ENCODE measurements around the gene EHD3.

EHD3 gene

DNA sequence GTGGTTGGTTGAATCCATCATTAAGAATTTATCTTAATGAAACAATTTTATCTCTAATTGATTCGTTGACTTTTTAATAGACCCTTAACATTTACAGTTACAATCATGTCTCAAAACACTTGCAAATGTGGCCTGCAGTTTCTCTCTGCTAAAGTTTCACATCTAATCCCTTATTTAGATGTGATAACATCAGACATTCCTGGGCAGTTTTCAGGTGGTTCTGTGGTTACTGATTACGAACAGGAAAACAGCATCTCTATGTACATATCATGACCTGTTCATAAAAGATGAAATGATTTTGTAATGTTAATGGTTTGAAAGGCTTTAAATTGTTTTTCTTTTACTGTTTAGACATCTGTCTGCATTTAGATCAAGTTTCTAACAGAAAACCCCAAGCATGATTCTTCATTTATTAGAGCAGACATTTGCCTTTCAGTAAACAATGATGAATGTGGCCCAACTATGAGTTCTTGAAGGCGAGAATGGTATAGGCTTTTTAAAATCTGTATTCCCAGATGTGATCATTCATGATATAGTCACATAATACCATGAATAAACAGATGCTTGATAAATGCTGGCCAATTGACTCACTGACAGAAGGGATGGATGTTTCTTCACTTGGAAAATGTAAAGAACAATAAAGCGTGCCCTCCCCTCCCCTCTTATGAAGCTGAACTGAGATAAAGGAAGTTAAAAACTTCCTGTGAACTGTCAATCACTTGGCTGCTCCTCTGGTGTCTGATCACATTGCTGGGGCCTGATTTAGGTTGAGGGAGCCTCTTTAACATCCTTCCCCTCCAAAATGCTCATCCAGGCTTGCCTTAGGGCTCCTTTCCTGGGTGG lies 20.1 kb upstream of the EHD3 start:
- no peak for DNase-seq

DNA sequence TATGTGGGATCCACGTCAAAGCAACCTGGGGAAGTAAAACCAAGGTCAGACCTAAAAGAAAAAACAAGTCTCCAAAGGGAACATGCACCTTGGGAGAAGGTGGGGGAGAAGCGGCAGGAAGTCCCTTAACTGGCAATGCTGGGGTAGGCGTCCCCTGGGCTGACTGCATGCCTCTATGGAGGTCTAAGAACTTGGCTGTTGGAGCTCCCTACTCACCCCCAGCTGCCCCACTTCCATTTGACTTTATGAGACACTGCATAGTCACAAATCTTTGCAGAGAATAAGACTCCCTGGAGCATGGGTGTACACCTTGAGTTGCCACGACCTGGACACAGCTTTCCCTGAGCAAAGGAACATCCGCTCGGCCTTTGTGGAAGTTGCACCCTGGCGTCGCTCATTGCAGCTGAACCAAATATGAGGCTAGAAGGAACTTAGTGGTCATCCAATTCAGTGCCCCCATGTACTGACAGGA lies 19.5 kb upstream of the EHD3 start:
- DNase-seq, result no peak

DNA sequence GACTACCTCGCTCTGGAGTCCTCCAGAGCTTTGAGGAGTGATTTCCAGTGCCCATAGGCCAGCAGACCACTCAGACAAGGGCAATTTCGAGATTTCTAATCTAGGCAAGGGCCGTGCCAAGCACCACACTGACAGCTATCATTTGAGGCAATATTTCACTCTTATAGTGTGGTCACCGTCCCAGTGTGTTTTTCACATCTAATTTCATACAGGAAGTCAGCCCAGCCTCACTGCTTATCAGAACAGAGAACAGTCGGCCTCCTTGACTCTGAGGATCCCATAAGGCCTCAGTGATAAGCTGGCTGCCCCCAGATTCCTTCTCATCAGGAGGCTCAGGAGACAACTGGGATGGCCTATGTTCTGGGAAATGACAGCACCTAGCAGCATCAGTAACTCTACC lies 17.2 kb upstream of the EHD3 start:
- DNase-seq, result no peak

DNA sequence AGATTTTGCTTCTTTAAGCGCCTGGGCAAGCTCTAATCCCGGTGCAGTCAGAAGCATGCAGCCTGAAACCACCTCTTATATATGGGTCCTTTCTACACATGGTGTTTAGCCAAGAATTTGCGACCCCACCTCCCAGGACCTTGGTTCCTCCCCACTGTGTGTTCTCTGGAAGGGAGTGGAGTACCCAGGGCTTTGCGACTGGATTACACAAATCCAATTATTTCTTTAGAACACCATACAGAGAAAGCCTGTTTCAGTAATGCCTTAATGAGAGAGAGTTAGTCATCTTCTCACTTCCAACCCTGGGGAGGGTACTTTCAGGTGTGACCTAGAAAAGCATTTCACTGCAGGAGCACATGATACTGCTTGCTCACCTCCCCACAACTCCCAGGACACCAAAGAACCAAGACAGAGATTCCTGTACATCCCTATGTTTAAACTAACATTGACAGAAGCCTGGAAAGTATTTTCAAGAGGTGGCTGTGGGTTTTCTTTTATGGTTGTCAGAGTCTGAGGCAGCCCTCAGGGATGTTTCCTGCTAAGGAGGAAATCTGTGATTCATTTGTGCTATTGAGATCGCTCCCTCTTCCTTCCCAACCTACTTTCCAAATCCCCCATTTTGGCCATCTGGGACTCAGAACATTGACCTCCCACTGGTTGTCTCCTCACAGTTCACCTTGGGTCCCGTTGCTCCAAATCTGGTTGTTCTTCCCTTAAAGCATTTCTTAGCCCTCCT lies 16.3 kb upstream of the EHD3 start, which contains the start of gene CAPN14:
CAPN14 (minus strand) TSS at position 51 of the 736 bp plus-strand sequence. CDS start 12,068 bp downstream, outside the sequence.
- DNase-seq, result peak; percentile 94

DNA sequence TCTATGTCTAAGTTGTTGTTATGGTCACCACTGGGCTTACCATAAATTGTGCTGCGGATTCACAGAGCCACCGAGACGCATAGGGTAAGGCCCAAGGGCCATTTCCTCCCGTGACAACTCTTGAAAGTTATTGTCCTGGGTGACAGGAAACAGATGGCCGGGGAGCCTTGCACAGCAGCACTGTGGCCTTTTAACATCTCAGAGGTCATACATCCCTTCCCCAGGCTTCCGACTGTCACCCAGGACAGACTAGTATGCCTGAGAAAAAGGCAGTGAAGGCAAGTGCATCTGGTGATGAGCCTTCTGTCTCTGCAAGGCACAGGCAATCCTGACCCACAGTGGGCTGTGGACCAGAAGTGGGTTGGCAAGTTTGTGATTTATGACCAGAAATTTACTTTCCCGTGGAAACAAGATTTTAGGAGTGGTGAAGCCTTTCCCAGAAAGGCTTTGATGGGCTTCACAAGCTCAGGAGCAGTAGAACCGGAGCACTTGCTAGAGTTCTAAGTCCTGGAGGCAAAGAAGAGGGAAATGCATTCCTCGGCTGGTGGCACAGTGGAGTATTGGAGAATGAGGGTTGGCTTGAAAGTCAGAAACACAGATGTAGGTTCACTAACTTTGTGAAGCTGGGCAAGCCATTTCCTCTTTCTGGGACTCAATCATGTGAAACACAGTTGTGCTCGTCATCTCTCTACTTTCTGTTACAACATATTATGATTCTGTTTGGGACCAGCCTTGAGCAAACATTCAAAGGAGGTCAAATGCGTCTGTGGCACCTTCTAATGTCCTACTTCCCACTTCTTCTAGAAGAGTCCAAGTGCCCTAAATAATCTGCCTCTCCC lies 14.6 kb upstream of the EHD3 start:
- DNase-seq, result no peak

DNA sequence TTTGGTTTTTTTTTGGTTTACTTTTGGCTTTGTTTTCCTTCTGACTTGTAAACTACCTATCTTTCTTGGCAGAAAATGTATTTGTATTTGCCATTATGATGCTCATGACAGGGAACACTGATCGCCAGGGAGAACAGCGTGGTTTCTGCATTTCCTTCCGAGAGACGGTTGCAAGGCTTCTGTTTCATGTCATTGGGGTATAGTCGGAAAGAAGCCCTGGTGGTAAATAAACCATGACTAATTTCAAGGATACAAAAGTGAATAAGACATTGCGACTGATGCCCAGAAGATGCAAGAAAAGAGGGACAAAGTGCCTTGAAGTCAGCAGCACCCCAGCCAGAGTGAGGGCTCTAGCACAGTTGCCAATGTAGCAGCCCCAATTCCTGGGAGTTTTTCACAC lies 12.4 kb upstream of the EHD3 start:
- no peak for DNase-seq

DNA sequence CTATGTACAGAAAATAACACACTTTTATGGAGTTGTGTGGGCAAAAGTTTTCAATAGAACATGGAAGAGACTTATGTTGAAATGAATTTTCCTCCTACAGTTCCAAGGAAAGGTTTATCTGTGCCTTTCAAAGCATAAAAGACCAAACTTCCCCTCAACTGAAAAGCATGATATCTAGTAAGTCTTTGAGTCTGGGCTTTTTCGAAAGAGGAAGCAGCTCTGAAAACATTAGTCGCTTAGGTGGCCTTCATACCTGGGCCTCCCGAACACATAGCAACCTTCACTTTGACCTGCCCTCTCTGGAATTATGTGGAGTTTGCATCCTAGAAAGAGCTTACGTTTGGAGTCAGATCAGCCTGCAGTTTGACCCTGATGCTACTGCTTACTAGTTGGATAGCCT lies 11.9 kb upstream of the EHD3 start:
- no peak for DNase-seq

DNA sequence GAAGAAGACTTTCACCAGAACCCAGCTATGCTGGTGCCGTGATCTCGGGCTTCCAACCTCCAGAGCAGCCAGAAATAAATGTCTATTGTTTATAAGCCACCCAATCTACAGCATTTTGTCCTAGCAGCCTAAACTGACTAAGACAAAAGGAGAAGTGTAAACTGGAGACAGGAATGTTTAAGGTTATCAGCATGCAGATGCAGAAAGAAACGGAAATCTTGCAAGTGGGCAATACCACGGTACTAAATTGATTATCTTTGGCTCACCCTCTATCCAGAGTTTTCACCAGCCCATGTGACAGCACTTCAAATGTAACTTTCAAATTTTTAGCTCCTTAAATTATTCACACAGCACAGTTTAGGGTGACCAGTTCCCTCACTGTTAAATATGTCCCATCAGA lies 10.9 kb upstream of the EHD3 start:
- no peak for DNase-seq

DNA sequence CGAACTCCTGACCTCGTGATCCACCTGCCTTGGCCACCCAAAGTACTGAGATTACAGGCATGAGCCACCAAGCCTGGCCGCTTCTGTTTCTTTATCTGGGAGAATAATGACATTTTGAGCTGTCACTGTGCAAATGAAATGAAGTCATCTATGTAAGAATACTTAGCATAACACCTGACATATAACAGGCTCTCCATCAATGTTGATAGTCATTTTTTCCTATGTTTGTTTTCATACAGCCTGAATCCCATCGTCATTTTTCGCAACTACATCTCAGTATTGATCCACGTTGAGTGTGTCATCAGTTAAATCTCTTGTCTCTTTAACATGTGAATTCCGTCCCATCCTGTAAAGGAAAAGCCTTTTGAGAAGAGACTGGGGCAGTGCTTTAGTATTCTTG lies 10.2 kb upstream of the EHD3 start:
- DNase-seq, result no peak

DNA sequence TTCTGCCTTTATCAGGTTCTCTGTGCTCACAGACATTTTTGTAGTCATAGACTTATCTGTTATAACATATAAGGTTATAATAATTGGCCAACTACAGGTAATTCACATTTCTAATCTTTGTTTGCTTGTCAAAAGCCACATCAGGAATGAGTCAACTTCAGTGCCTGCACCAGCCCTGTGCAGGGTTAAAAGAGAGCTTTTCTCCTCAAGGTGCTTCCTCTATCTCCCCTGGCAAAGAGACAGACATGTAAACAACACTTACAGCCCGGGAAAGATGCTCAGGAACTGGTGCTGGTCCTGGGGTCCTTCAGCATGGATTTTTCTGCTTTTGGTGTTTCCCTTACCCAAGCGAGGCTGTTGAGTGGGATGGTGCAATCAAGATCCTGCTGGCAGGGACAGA lies 7.7 kb upstream of the EHD3 start:
- DNase-seq, result no peak

DNA sequence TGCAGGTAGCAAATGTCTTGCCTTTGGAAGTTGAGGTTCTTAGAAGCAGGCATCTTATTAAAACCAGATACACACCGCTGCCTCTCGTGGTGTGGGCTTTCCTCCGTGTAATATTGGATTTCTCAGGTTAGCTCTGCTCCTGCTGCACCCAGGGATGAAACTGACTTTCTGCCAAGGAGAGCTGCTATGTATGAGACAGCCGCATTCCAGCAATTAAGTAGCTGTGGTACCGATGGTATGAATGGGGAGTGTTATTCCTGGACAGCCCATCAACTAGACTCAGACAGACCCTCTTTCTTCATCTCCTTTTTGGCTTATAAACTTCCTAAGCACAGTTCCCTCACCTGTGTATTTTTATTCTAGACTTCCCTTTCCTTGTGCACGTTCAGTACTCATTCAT lies 6.8 kb upstream of the EHD3 start:
- no peak for DNase-seq

DNA sequence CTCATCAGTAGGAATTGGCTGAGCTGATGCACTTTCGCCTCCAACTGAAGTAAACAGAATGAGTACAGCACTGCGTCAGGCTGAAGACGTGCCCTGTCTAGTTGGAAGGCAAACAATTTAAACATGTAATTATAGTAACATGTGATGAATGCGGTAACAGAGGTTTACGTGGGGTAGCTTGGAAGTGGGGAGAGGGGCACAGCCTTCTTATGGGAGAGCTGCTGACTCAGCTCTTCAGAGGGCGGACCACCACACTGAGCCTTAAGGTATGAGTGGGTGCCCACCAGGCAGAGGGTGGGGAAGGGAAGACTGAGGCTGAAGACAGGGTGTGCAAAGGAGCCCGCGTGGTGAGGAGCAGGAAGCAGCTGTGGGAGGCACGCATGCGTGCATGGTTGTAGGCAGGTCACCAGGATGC lies 6.2 kb upstream of the EHD3 start:
- DNase-seq, result no peak

DNA sequence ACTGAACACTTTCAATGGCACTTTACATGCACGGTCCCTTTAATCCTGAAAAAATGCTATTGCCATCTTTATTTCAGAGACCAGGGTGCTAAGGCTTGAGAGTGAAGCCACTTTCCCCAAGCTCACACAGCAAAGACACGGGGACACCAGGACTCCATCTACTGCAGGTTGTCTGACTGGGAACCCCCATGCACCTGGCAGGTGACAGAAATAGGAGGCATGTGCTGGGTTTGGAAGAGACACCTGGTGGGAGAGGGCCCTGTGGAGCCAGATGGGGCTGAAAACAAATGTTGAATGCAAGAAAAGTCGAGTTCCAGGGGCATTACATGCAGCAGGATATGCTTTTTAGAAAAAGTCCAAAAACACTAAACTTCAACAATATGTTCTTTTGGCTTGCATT lies 5.2 kb upstream of the EHD3 start:
- no peak for DNase-seq

DNA sequence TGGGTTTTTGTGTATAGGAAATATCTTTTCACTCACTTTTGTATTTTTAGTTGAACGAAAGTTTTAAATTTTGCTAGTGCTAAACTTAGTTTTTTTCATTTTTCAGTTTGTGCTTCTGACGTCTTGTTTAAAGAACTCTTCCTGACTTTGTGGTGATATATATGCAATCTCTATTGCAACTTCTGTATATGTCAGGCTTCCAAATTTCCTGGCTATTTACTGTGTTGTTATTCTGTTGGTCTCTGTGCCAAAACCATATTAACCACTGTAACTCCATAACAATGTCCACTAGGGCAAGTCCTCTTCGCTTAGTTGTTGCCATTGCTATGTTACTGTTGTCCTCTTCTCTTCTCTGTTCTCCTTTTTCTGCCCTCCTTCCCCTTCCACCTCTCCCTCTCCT lies 3.2 kb upstream of the EHD3 start:
- DNase-seq, result no peak

DNA sequence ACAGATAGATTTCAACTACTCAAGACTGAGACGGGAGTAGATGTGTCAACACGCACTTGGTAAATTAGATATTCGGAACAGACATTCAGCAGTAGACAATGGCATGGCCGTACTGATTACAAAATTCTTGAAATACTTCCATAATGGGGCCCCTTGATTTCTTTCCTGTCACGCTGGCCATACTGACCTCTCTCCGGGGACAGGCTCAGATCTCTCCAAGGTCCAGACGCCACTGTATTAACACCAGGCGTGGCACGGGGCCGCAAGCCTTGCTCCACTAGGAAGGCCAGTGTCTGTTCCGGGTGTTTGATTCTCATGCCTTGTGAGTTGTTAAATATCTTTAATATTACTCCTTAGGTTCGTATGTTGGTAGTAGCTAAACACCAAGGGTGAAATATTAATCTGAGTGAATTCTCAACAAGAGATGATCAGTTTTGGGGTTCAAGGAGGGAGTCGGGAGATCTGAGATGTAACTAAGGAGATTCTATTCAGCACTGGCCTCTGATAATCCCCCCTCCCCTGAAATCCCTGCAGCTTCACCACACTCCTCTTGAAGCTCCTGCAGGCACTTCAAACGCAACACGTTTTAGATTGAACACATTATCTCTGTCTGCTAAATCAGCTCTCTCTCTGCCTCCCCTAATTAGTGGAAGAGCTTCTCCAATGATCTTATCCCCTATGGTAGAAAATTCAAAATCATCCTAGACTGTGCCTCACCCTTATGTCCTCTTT lies 2.2 kb upstream of the EHD3 start:
- DNase-seq, result peak; percentile 68

DNA sequence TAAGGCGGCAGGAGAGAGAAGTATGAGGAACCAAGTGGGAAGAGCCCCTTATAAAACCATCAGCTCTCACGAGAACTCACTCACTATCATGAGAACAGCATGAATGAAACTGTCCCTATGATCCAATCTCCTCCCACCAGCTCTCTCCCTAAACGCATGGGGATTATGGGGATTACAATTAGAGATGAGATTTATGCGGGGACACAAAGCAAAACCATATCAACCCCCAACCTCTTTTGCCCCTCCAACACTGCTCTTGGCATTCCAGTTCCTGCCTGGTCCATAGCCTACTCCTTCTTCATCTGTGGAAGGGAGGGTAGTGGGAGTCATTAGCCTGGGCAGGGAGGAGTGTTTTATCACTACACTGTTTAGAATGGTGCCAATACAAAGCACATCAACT lies 1.4 kb upstream of the EHD3 start:
- peak; percentile 97 for DNase-seq

DNA sequence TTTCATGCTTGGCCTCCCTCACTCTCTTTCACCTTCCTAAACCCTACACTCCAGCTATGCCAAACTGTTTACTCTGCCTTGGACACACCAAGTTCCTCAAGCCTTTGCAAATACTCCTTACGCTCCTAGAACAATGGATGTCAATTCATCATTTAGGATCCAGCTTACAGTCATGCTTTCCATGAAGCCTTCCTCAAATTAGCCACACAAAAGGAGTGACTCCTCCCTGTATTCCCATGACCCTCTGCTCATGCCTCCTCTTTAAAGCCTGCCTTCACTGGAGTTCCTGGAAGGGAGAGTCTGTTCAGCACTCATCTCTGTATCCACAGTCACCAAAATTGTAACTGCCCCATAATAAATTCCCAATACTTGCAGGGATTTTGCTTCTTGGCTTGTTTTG lies 721 bp upstream of the EHD3 start:
- DNase-seq, result peak; percentile 38

DNA sequence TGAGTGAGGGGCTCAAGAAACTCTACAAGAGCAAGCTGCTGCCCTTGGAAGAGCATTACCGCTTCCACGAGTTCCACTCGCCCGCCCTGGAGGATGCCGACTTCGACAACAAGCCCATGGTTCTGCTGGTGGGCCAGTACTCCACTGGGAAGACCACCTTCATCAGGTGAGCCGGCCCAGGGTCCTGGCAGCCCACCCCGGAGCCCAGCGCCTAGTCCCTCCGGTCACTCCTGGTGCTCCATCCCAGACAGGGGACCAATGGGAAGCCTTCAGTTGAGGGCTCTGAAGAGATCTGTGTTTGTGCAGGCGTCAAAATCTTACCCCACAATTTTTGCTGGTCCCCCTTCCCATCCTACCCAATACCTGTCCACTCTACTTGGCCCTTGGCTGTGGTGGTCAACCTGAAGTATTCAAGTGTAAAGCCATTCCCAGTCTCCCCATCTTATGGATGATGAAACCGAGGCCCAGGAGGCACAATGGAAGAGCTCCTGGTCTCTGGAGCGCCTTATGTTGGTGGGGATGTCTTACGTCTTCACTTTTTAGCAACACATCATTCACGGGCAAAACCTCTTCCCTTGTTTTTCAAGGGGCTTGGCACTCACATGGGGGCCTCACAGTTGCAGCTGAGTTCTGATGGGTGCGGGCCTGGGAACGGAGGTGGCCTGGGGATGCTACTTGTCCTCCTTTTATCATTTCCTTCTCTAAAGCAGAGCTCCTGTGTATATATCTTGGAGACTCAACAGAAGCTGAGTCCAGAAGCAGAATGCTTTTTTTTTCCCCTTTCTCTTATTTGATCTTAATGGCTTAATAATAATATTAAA lies 941 bp downstream of the EHD3 start:
- DNase-seq, result peak; percentile 37

DNA sequence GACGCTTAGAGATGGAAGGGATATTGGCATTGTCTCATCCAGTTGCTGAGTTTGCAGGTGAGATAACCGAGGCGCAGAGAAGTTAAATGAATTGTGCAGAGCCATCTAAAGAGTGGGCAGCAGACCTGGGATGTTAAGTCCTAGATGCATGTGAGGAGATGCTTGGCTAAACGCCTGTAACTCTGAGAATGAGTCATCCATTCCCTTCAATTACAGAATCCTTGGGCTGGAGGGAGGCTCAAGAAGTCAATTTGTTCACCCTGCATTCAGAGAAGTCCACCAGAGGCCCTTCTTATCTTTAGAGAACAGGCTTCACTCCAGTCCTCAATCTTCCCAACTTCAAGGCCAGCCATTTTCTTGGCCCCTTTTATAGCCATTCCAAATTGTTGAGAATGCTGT lies 1.6 kb downstream of the EHD3 start:
- DNase-seq, result no peak

DNA sequence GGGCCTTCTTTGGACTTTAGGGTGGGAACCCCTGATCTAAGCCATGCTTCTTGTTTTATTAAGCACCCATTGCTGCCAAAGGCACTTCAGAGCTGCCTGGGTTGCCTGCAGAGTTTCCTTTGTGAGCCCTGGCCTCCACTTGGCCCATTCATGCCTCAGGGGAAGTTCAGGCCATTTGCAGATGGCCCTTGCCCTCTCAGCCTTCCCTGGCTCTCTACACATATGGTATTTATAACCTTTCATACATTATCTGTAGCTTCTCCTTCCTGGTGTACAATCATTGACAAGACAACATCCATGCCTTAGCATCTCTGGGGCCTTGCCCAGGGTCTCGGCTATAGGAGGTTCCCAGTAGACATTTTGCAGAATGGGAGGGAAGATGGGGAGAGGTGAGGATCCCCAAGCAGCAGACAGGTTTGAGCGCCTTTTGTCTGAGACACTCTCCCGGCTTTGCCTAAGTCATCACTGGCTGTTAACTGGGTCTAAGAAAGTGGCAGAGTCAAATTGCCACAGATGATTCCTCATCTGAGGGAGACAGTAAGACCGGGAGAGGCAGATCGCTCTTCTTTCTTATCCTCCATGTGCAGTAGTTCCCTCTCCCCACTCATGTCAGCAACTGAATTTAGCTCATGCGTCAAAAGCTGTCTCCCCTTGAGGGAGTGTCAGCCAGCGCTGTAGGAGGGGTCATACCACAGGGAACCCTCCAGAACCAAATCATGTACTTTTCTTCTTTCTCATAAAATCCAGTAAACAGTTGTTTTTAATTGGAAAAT lies 2.7 kb downstream of the EHD3 start:
- no peak for DNase-seq

Data from NCI-H82 (cell line).